ENCODE results near the gene MAGOH. TPM values are rescaled to one million over a fixed set of nuclear protein-coding genes. Genes with fewer than 3 reads are reported as not detected.

Gene MAGOH
- polyA plus RNA-seq, 3 donors = 22.9 to 70.8 (median 69.2) TPM

DNA sequence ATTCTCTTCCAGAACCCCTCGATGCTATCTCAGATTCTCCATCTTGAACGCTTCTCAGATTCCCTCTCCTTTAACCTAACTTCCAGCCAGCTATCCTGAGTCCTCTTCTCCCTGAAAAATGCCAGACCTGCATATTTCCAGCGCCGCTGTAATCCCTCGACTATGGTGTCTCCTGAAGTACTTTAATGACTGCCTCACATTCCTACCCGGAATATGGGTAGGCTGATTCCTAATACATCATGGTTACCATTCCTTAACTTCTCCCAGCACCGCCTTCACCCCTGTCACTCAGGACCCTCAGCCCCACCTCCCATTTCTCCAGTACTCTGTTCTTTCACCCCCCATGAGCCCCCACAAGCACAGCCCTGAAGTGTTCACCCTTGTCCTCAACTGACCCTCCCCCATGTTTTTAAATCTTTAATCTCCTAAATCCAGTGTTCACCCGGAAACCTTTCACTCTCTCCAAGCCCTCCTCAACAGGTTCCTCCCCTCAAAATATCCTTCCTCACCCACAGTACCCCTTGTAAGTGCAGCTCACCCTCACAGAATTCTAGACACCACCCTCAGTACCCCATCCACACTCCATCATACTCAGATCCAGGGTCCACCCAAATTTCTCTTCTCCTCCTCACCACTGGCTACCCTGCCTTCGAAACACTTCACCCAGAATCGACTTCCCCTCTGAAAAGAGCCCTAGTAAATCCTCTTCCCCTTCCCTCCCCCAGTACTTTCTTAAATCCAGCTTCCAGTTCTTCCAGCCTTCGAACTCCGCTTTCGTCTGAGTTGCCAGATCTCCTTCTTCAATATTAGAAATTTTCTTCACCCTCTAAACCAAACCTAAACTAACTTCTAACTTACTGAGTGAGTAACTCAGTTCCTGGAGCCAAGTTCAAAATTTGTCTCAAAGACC lies 40.8 kb downstream of the MAGOH start:
- intact Hi-C loops (cut with micrococcal nuclease) = no loop called here
- Mint-ChIP-seq H3K27ac (peak overlapping the region; percentile 96 to 98 (median 96)), H3K9me3 (peaks cover 0 to 1% (median 0%) of the 10 kb centered on the region in 7 donors), H3K4me1 (peaks cover 22% of the 10 kb centered on the region), H3K27me3 (ENCODE audit: low read depth in 3 of 3) (no peaks in the 10 kb centered on the region), H3K36me3 (peaks cover 18 to 25% of the 10 kb centered on the region in 2 donors), H3K4me3 (peak overlapping the region; percentile 94 to 97)
- Histone ChIP-seq H3K27ac (ENCODE audit: low read depth in 1 of 2, low read length in 2 of 2) (peak overlapping the region; percentile 84 to 96), H3K4me2 (replicated peaks; ENCODE audit: extremely low read depth, low read length, poor library complexity, severe bottlenecking) (peak overlapping the region; percentile 97), H3K9ac (ENCODE audit: insufficient read depth, low read length, poor library complexity, severe bottlenecking) (peak overlapping the region; percentile 99), H3K4me3 (replicated peaks in 1 of 3; ENCODE audit: low read depth in 2 of 3, low read length in 3 of 3) (peak overlapping the region; percentile 87 to 96 (median 94)), H3K9me3 (replicated peaks in 1 of 2; ENCODE audit: control insufficient read depth in 1 of 2, insufficient read depth in 1 of 2, low read length in 2 of 2) (no peaks in the 10 kb centered on the region), H3K79me2 (ENCODE audit: insufficient read depth, low read length) (peaks cover 28% of the 10 kb centered on the region), H2AFZ (ENCODE audit: insufficient read depth, low read depth, low read length, poor library complexity, severe bottlenecking) (peak overlapping the region; percentile 85), H3K27me3 (ENCODE audit: control insufficient read depth in 2 of 2, insufficient read depth in 2 of 2, low read length in 2 of 2) (no peaks in the 10 kb centered on the region), H3K4me1 (ENCODE audit: control insufficient read depth in 1 of 2, insufficient read depth in 2 of 2, low read length in 2 of 2) (peaks cover 21 to 26% of the 10 kb centered on the region in 2 donors), H4K20me1 (ENCODE audit: insufficient read depth, low read length) (no peaks in the 10 kb centered on the region), H3K36me3 (replicated peaks in 1 of 2; ENCODE audit: control insufficient read depth in 1 of 2, insufficient read depth in 2 of 2, low read length in 2 of 2) (peaks cover 15 to 21% of the 10 kb centered on the region in 2 donors)
- peak; percentile 12 to 20 (median 18) for DNase-seq
- 14% methylated on average over 13 of the region's 13 CpGs for WGBS (ENCODE audit: insufficient coverage)
- no peak for TF ChIP-seq CTCF (IDR thresholded peaks at IDR 0.05)

DNA sequence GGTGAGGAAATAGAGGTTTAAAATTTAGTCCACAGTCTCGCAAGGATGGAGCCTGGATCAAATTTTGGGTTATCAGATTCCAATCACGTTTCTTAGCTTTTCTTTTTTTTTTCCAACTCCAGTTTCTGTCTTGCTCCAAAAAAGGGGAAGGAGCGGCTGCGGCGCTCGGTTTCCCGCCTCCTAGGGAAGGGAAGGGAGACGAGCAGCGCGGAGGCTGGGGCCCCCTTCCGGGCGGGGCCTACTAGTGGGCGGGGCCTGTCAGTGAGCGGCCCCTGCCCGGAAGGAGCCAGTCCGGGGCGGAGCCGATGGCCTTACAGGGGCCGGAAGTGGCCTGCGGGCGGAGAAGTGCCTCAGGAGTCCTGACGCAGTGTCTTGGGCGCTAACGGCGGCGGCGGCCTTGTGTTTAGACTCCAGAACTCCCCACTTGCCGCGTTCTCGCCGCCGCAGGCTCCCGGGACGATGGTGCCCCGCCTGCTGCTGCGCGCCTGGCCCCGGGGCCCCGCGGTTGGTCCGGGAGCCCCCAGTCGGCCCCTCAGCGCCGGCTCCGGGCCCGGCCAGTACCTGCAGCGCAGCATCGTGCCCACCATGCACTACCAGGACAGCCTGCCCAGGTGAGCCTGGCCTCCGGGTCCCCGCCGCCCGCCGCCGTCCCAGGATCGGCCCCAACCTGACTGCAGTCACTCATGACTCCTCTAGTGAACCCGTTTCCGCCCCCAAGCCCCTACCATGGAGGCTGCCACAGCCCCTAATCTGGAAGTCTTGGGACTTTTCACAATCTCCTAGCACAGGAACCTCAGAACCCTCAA lies 41.6 kb downstream of the MAGOH start, which contains the start of gene CPT2:
Gene CPT2, plus strand, starts transcription at position 340 of the 806 bp plus-strand sequence. Its CDS starts 120 bp downstream, at position 460.
- Histone ChIP-seq H3K4me1 (ENCODE audit: control insufficient read depth in 1 of 2, insufficient read depth in 2 of 2, low read length in 2 of 2) (peaks cover 21 to 26% of the 10 kb centered on the region in 2 donors), H3K9me3 (replicated peaks in 1 of 2; ENCODE audit: control insufficient read depth in 1 of 2, insufficient read depth in 1 of 2, low read length in 2 of 2) (no peaks in the 10 kb centered on the region), H3K4me2 (replicated peaks; ENCODE audit: extremely low read depth, low read length, poor library complexity, severe bottlenecking) (peak within 1 kb of the TSS; percentile 97), H2AFZ (ENCODE audit: insufficient read depth, low read depth, low read length, poor library complexity, severe bottlenecking) (peak within 1 kb of the TSS; percentile 85), H3K27me3 (ENCODE audit: control insufficient read depth in 2 of 2, insufficient read depth in 2 of 2, low read length in 2 of 2) (no peaks in the 10 kb centered on the region), H3K36me3 (replicated peaks in 1 of 2; ENCODE audit: control insufficient read depth in 1 of 2, insufficient read depth in 2 of 2, low read length in 2 of 2) (peaks cover 10 to 13% of the 10 kb centered on the region in 2 donors), H3K9ac (ENCODE audit: insufficient read depth, low read length, poor library complexity, severe bottlenecking) (peak within 1 kb of the TSS; percentile 99), H3K4me3 (replicated peaks in 1 of 3; ENCODE audit: low read depth in 2 of 3, low read length in 3 of 3) (peak within 1 kb of the TSS; percentile 87 to 96 (median 94)), H3K79me2 (ENCODE audit: insufficient read depth, low read length) (peaks cover 28% of the 10 kb centered on the region), H4K20me1 (ENCODE audit: insufficient read depth, low read length) (no peaks in the 10 kb centered on the region), H3K27ac (ENCODE audit: low read depth in 1 of 2, low read length in 2 of 2) (peak within 1 kb of the TSS; percentile 84 to 96)
- under 1% methylated on average over 51 of the region's 57 CpGs for WGBS (ENCODE audit: insufficient coverage)
- no peak for TF ChIP-seq CTCF (IDR thresholded peaks at IDR 0.05)
- no peaks in the 10 kb centered on the region for H3K27me3 Mint-ChIP-seq (ENCODE audit: low read depth in 3 of 3)
- H3K36me3 Mint-ChIP-seq = peaks cover 12 to 18% of the 10 kb centered on the region in 2 donors
- H3K27ac Mint-ChIP-seq = peak within 1 kb of the TSS; percentile 96 to 98 (median 96)
- DNase-seq = peak; percentile 90 to 96 (median 92)
- H3K4me3 Mint-ChIP-seq = peak within 1 kb of the TSS; percentile 94 to 97
- H3K9me3 Mint-ChIP-seq = peaks cover 0 to 8% (median 2%) of the 10 kb centered on the region in 7 donors
- H3K4me1 Mint-ChIP-seq = peaks cover 24% of the 10 kb centered on the region
- intact Hi-C loops (cut with micrococcal nuclease) = no loop called here
